ENCODE data around the gene CDADC1. TPM values are rescaled to one million over a fixed set of nuclear protein-coding genes. Genes with fewer than 3 reads are reported as not detected.
"Not testable (repeated sequence)": the region's sequence is repeated elsewhere in the genome, so short reads cannot be mapped to it uniquely, and the experiment has no call there.

Gene CDADC1
- total and polyA plus RNA-seq, 8 donors = 11.6 to 17.8 (median 14.8) TPM

DNA sequence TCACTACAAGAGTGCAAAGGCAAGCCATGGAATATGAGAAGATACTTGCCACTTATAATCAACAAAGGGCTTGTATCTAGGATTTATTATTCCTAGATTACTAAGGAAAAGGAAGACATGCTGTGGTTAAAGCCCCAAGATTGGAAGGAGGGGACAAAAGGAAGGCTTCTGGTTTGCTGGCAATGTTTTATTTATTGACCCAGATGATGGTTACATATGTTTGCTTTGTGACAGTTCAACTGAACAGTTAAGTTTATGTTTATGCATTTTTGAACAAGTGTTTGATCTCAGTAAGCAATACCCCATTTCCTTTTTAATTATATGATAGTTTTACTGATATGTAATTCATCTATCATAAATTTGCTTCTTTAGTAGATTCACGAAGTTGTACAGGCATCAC, 40.3 kb downstream of the CDADC1 start:
- intact Hi-C loops (cut with DNase I) = loop anchor here in 1 of 2 donors (10.0 kb wide), 1 partner anchor 183 kb away; no protein-coding TSS in a partner anchor
- Histone ChIP-seq H3K4me3 (no peak overlapping the region), H3K27ac (no peak overlapping the region), H3K9me3 (no peaks in the 10 kb centered on the region), H3K36me3 (peaks cover 0 to 25% of the 10 kb centered on the region in 2 donors), H3K4me1 (peaks cover 0 to 3% of the 10 kb centered on the region in 2 donors), H3K27me3 (no peaks in the 10 kb centered on the region)
- TF ChIP-seq, protein P1, sequence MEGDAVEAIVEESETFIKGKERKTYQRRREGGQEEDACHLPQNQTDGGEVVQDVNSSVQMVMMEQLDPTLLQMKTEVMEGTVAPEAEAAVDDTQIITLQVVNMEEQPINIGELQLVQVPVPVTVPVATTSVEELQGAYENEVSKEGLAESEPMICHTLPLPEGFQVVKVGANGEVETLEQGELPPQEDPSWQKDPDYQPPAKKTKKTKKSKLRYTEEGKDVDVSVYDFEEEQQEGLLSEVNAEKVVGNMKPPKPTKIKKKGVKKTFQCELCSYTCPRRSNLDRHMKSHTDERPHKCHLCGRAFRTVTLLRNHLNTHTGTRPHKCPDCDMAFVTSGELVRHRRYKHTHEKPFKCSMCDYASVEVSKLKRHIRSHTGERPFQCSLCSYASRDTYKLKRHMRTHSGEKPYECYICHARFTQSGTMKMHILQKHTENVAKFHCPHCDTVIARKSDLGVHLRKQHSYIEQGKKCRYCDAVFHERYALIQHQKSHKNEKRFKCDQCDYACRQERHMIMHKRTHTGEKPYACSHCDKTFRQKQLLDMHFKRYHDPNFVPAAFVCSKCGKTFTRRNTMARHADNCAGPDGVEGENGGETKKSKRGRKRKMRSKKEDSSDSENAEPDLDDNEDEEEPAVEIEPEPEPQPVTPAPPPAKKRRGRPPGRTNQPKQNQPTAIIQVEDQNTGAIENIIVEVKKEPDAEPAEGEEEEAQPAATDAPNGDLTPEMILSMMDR (IDR thresholded peaks at IDR 0.05) = no peak
- no peak for DNase-seq
- ATAC-seq = no peak

DNA sequence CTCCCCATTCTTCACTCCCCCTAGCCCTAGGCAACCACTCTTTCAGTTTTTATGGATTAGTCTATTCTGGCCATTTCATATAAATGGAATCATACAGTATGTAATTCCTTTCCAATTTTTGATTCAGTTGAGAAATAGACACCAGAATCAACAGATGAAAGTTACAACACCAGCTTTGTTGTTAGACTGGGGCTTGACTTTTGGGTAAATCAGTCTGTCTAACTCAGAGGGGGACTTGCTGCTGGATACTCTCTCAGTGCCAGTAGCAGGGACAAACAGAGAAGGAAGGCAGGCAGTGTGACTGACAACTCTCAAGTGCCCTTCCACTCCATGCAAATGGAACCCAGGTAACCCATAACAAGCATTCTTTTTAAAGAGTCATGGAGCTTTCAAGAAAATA, 40.7 kb downstream of the CDADC1 start:
- TF ChIP-seq, protein P1 (IDR thresholded peaks at IDR 0.05) = no peak

DNA sequence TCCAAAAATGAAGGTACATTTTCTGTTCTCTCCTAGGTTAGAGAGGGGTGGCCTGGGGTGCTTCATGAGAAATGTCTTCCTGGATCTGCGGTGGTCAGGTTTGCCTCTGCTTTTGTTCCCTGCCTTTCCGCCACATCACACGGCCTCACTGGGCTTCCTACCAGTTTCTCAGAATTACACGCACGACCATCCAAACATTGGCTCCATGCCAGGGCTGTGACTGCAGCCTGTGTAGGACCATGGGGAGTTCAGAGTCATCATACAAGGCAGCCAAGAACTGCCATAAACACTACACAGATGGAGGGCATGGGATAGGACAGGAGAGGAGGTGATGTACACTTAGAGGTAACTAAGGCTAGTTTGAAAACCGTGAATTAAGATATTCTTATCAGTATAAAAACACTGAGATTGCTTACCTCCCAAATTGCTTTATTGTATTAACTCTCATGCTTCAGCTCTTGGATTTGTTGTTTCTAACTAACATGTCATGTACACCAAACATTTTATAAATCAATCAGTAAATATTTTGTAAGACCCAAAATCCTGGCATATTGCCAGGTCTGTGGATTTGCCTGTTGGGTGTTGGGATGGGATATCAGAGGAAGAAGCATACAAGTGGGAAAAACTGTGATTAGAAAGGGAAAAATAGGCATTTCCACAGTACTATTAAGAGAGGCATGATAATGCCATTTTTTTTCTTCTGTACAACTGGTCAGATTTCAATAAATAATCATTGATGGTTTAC, 45.2 kb downstream of the CDADC1 start:
- TF ChIP-seq, protein P1 (IDR thresholded peaks at IDR 0.05) = no peak
- peak overlapping the region in 1 of 2 donors; percentile 2 for H3K27ac ChIP-seq
- peaks cover 0 to 32% of the 10 kb centered on the region in 2 donors for H3K36me3 ChIP-seq
- peaks cover 0 to 5% of the 10 kb centered on the region in 2 donors for H3K4me1 ChIP-seq
- no peaks in the 10 kb centered on the region for H3K9me3 ChIP-seq
- H3K4me3 ChIP-seq = no peak overlapping the region
- DNase-seq = peak in 2 of 4 donors; percentile 73 to 90
- no peaks in the 10 kb centered on the region for H3K27me3 ChIP-seq
- ATAC-seq = peak; percentile 32
- intact Hi-C loops (cut with DNase I) = no loop called here

More for the DNA sequence above, 40.7 kb downstream of the CDADC1 start:
- no peak overlapping the region for H3K27ac ChIP-seq
- H3K27me3 ChIP-seq = no peaks in the 10 kb centered on the region
- DNase-seq = no peak
- no peak overlapping the region for H3K4me3 ChIP-seq
- no peak for ATAC-seq
- peaks cover 0 to 5% of the 10 kb centered on the region in 2 donors for H3K4me1 ChIP-seq
- H3K9me3 ChIP-seq = no peaks in the 10 kb centered on the region
- peaks cover 0 to 28% of the 10 kb centered on the region in 2 donors for H3K36me3 ChIP-seq
- intact Hi-C loops (cut with DNase I) = loop anchor here in 1 of 2 donors (10.0 kb wide), 1 partner anchor 184 kb away; no protein-coding TSS in a partner anchor

DNA sequence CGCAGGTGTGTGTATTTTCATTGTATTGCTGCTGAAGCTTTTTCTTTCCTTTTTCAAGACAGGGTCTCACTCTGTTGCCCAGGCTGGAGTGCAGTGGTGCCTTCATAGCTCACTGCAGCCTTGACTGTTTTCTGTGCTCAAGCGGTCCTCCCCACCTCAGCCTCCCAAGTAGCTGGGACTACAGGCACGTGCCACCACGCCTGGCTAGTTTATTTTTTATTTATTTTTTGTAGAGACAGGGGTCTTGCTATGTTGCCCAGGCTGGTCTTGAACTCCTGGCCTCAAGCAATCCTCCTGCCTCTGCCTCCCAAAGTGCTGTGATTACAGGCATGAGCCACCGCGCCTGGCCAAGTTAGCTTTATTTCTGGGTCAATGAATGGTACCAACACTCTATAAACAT, 47.0 kb downstream of the CDADC1 start:
- not testable (repeated sequence) for H3K4me3 ChIP-seq, H3K27me3 ChIP-seq, H3K27ac ChIP-seq, DNase-seq, ATAC-seq, H3K4me1 ChIP-seq, H3K9me3 ChIP-seq
- peaks cover 0 to 32% of the 10 kb centered on the region in 2 donors for H3K36me3 ChIP-seq
- intact Hi-C loops (cut with DNase I) = loop anchor here in 1 of 2 donors (5.0 kb wide), 1 partner anchor 313 kb away; no protein-coding TSS in a partner anchor

DNA sequence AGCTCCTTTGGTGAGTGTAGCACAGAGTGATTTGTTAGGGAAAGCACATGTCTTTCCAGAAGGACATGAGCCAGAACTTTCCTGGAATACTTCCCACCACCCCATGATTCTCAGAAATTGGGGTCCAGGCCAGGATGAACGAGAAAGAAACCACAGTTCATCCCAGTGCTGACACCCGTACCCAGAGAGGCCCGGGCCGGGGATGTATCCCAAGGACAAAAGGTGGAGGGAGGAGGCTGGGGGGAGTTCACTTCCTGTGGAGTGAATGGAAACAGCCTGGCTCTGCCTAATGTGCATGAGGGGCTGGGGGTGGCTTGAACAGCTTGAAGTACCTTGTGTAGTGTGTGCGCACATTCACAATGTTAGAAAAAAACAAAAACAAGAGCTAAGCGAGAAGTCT, 47.5 kb downstream of the CDADC1 start:
- TF ChIP-seq, protein P1 (IDR thresholded peaks at IDR 0.05) = no peak
- H3K4me1 ChIP-seq = peaks cover 0 to 5% of the 10 kb centered on the region in 2 donors
- ATAC-seq = no peak
- DNase-seq = peak in 1 of 4 donors; percentile 39
- peaks cover 0 to 32% of the 10 kb centered on the region in 2 donors for H3K36me3 ChIP-seq
- intact Hi-C loops (cut with DNase I) = loop anchor here in 1 of 2 donors (5.0 kb wide), 1 partner anchor 312 kb away; no protein-coding TSS in a partner anchor
- no peaks in the 10 kb centered on the region for H3K9me3 ChIP-seq
- no peak overlapping the region for H3K27ac ChIP-seq
- no peak overlapping the region for H3K4me3 ChIP-seq
- H3K27me3 ChIP-seq = no peaks in the 10 kb centered on the region

All from left lung (tissue), 10 donors.